GM19395 (cell line): Measurements from ENCODE around the gene MYO5B.

Experiments used
- ATAC-seq: cut with Tn5 transposase; IDR thresholded peaks from one replicate; pipeline ENCODE4 v1.9.1; 2021; ENCODE audit warnings: mild to moderate bottlenecking, moderate library complexity; ENCODE audit not compliant: unreplicated experiment

Gene MYO5B

DNA sequence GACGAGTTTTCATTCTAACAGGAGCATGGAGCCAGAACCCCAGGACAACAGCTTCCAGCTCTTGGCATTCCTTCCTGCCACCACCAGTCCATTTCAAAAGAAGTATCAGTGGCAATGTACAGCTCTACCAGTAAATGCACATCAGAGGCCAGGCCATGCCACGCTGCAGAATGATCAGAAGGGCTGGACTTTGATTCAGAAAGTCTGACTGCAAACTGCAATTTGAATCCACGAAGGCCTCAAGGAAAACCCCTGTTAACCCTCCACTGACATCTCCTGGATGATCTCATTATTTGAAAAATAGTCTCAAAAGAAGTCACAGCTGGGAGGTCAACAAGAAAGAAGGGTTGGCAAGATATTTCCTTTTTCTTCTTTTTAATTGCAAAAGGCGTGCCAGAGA lies 119.2 kb downstream of the MYO5B start:
- ATAC-seq = no peak

GRCh38 chr18:50074404-50074803 lies 120.5 kb downstream of the MYO5B start:
- ATAC-seq = no peak

- ATAC-seq = no peak
Observed at GRCh38 chr18:50073319-50073718, 121.6 kb downstream of the MYO5B start.

GRCh38 chr18:50072146-50072545 lies 122.8 kb downstream of the MYO5B start:
- ATAC-seq = no peak

- ATAC-seq = no peak
Observed at GRCh38 chr18:50071397-50071796, 123.5 kb downstream of the MYO5B start.

DNA sequence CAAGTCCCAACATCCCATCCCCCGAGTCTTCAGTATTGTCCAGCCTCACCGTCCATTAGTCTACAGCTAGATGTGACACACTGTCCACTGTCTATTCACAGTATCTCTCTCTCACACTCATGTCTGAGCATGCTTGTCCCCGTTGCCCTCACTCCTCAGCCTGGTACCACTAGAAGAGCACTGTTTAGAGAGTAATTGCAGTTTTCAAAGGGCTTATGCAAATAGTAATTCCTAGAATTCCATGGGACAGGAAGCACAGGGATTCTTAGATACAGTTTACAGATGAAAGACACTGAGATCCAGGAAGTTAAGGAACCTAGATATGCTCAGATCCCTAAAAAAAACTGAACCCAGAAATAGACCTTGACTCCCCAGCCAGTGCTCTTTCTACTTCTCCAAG lies 125.5 kb downstream of the MYO5B start:
- ATAC-seq = no peak

- no peak for ATAC-seq
Observed at GRCh38 chr18:50065527-50065926, 129.4 kb downstream of the MYO5B start.

- ATAC-seq = no peak
Observed at GRCh38 chr18:50065039-50065438, 129.9 kb downstream of the MYO5B start.

- no peak for ATAC-seq
Observed at GRCh38 chr18:50061876-50062517, 132.9 kb downstream of the MYO5B start.

- ATAC-seq = no peak
Observed at GRCh38 chr18:50060822-50061221, 134.1 kb downstream of the MYO5B start.

DNA sequence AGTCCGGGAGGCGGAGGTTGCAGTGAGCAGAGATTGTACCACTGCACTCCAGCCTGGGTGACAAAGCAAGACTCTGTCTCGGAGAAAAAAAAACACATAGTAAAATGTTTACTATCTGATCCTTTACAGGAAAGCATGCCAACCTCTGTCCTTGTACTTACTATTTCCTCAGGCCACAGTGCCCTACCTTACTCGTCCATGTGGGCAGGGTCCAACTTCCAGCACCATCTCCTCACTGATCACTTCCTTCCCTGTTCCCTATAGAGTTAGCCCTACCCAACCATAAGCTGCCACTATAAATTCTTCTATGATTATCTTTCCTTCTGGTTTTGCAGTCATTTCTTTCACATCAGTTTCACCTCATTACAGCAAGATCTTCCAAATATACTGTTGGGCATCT lies 136.2 kb downstream of the MYO5B start:
- no peak for ATAC-seq

DNA sequence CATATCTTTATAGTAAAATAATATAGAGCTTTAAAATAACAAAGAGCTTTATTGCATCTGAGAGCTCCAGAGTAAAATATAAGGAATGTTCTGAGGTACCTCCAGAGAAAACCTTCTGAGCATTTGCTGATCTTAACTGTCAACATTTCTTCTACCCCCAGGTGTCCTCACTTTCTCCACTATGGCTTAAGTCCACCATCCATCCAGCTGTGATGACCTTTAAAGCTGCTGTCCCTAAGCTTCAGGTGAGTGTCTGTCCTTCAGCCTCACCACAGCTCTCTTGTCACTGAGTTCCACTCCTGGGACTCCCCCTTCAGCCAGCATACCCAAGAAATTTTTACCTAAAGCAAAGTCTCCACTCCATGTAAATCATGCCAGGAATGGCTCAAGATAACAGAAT lies 137.9 kb downstream of the MYO5B start:
- ATAC-seq = no peak

- ATAC-seq = no peak
Observed at GRCh38 chr18:50056185-50056584, 138.8 kb downstream of the MYO5B start.

DNA sequence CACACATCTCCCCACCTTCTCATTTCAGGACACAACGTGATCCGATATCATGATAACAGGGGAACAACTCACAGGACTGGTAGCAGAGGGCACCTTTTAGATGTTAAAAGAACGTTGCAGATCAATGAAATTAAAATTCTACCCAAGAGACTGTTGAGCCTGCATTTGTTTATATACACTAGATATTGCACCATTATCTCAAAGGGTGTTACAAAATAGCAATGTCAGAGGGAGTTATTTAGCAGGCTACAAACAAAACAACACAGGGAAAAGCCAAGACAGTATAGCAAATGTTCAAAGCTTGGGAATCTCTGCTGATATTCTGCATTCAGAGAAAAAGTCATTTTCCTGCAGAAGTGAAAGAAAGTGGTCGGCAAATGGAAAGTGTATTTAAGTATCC lies 139.5 kb downstream of the MYO5B start:
- no peak for ATAC-seq

DNA sequence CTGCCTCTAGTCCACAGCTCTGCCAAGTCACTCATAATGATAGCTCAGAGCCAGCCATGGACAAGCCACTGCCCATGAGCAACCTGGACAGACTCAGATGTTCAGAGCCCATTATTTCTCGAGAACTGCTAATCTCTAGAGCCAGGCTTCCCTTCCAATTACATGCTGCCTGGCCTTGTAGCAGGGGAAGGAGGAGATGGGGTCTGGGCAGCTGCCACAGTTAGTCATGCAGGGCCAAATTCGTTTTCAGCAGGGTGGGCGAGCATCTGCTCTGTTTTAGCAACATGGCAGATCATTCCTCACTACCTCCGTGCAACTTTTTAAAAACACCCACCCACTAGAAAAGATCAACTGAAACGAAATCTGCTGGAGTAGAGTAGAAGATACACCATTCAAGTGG lies 141.8 kb downstream of the MYO5B start:
- ATAC-seq = no peak

- no peak for ATAC-seq
Observed at GRCh38 chr18:50051288-50051687, 143.7 kb downstream of the MYO5B start.

DNA sequence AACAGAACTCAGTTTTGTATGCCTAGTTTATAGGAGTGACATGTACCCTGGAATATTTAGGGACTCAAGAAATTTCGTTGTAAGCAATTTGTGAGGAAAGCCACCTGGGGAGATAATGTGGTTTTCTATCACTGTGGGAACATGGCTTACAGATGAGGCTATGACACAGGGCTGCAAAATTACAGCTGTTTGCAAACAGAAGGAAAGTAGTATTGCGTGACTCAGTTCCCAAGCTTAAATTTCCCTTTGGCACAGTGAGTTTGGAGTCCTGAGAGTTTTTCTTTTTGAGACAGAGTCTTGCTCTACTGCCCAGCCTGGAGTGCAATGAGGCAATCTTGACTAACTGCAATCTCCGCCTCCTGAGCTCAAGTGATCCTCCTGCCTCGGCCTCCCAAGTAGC lies 149.8 kb downstream of the MYO5B start:
- no peak for ATAC-seq

DNA sequence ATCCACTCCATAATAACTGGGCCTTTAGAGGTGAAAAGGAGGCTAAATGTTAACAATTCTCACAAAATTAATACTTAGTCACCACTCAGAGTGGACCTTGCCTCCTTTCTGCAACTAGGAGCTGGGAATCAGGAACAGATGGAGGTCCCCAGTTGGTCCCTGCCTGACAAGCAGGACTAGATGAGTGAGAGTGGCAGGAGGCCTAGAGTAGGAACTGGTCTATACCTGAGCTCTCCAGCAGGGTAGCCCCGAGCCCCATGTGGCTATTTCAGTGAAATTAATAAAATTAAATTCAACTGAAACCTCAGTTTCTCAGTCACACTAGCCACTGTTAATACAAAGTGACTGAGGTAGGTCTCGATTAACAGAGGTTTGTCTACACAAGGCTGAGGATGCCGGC lies 150.5 kb downstream of the MYO5B start:
- ATAC-seq = no peak

DNA sequence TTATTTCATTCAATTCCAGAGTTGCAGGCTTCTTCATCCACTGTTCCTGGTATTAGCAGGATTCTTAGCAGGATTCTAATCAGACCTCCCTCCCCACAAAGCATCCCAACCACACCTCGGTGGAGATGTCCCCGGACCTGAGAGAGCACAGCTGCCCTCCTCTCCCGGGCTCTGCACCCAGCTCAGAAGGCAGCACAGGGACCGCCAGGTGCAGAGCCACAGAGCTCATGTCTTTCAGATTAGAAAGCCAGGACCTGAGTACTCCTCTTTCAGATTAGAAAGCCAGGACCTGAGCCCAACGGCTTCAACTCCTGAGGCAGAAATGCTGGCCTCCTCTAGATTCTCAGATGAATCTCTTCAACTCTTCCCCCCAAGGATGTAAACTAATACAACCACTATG lies 152.3 kb downstream of the MYO5B start:
- no peak for ATAC-seq

GRCh38 chr18:50039746-50040145 lies 155.2 kb downstream of the MYO5B start:
- no peak for ATAC-seq

DNA sequence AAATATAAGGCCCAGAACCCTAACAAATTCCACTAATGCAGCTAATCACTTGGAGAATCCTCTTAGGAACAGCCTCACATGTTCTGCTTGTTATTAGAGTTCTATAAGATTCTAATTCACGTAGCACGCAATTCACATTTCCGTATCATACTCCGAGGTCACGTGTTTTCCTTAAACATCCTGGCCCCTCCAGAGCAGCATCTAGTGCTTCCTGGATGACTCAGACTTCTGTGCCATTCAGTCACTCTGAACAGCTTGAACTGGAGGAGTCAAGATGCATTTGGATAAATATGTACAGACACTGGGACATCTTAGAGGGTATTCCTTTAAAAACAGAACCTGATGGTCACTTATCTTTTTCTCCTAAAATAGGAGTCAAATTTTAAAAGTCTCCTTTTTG lies 156.5 kb downstream of the MYO5B start:
- ATAC-seq = no peak

GRCh38 chr18:50034029-50034428 lies 160.9 kb downstream of the MYO5B start:
- no peak for ATAC-seq

- ATAC-seq = no peak
Observed at GRCh38 chr18:50033004-50033403, 161.9 kb downstream of the MYO5B start.
